Liver (tissue), 9 donors: ENCODE data around the gene KIF26B. TPM values are rescaled to one million over a fixed set of nuclear protein-coding genes. Genes with fewer than 3 reads are reported as not detected.

Experiments used
- DNase-seq: peaks from one replicate; pipeline ENCODE4 v3.0.0-alpha.2; 2017; ENCODE audit warnings: low spot score
- H3K27ac ChIP-seq, 2 donors: one replicate each; pipeline ENCODE4 v1.7.0; 2013; ENCODE audit warnings: inconsistent platforms in 2 of 2, low read length in 2 of 2, control low read depth in 1 of 2, low read depth in 1 of 2, mild to moderate bottlenecking in 1 of 2
- H3K27me3 ChIP-seq, 4 donors: one replicate each; pipeline versions ENCODE4 v1.6.1 to v1.7.0; 2013; ENCODE audit warnings: low read length in 3 of 4, inconsistent platforms in 1 of 4, mild to moderate bottlenecking in 1 of 4, moderate library complexity in 1 of 4; ENCODE audit not compliant: control insufficient read depth in 4 of 4, insufficient read depth in 4 of 4
- H3K36me3 ChIP-seq, 4 donors: one replicate each; pipeline versions ENCODE4 v1.6.1 to v1.7.0; 2013; ENCODE audit warnings: low read length in 3 of 4, mild to moderate bottlenecking in 3 of 4, low read depth in 1 of 4, moderate library complexity in 1 of 4; ENCODE audit not compliant: control insufficient read depth in 4 of 4, insufficient read depth in 3 of 4
- H3K4me1 ChIP-seq, 4 donors: one replicate each; pipeline versions ENCODE4 v1.6.1 to v1.7.0; 2013; ENCODE audit warnings: low read length in 3 of 4, mild to moderate bottlenecking in 3 of 4, moderate library complexity in 1 of 4; ENCODE audit not compliant: control insufficient read depth in 4 of 4, insufficient read depth in 4 of 4
- H3K4me3 ChIP-seq, 3 donors: one replicate each; pipeline versions ENCODE4 v1.6.1 to v1.7.0; 2013; ENCODE audit warnings: low read length in 3 of 3, control low read depth in 1 of 3, low read depth in 1 of 3, mild to moderate bottlenecking in 1 of 3
- H3K9ac ChIP-seq, 2 donors: one replicate each; pipeline ENCODE4 v1.7.0; 2013; ENCODE audit warnings: low read length in 2 of 2, mild to moderate bottlenecking in 2 of 2, moderate library complexity in 2 of 2, control low read depth in 1 of 2, low read depth in 1 of 2
- H3K9me3 ChIP-seq, 4 donors: one replicate each; pipeline versions ENCODE4 v1.6.1 to v1.7.0; 2013; ENCODE audit warnings: low read length in 3 of 4; ENCODE audit not compliant: control insufficient read depth in 4 of 4
- EGR1 ChIP-seq, 2 donors: IDR thresholded peaks; 2 replicates each; pipeline ENCODE4 v1.6.1; 2016 to 2018; ENCODE audit warnings: antibody characterized with exemption in 2 of 2, low read depth in 2 of 2
- FOXA1 ChIP-seq: IDR thresholded peaks from 2 replicates; pipeline ENCODE4 v1.6.1; 2016; ENCODE audit warnings: antibody characterized with exemption
- FOXA2 ChIP-seq: IDR thresholded peaks from 2 replicates; pipeline ENCODE4 v1.6.1; 2016; ENCODE audit warnings: antibody characterized with exemption
- GABPA ChIP-seq, 2 donors: IDR thresholded peaks in 1 of 2; conservative IDR thresholded peaks in 1 of 2; 2 replicates each; pipeline ENCODE4 v1.6.1; 2016; ENCODE audit warnings: antibody characterized with exemption in 2 of 2, mild to moderate bottlenecking in 1 of 2, moderate library complexity in 1 of 2
- HNF4A ChIP-seq, 2 donors: conservative IDR thresholded peaks; 2 replicates each; pipeline ENCODE4 v1.6.1; 2016; ENCODE audit warnings: antibody characterized with exemption in 2 of 2, mild to moderate bottlenecking in 2 of 2
- HNF4G ChIP-seq: IDR thresholded peaks from 2 replicates; pipeline ENCODE4 v1.6.1; 2016; ENCODE audit warnings: antibody characterized with exemption
- JUND ChIP-seq, 2 donors: IDR thresholded peaks; 2 replicates each; pipeline ENCODE4 v1.6.1; 2016; ENCODE audit warnings: antibody characterized with exemption in 2 of 2
- RAD21 ChIP-seq, 2 donors: IDR thresholded peaks; 2 replicates each; pipeline ENCODE4 v1.6.1; 2016; ENCODE audit warnings: antibody characterized with exemption in 2 of 2, mild to moderate bottlenecking in 2 of 2
- RXRA ChIP-seq, 2 donors: IDR thresholded peaks; 2 replicates each; pipeline ENCODE4 v1.6.1; 2017 to 2018; ENCODE audit warnings: antibody characterized with exemption in 2 of 2, mild to moderate bottlenecking in 1 of 2
- SP1 ChIP-seq: IDR thresholded peaks from 2 replicates; pipeline ENCODE4 v1.6.1; 2018; ENCODE audit warnings: antibody characterized with exemption, mild to moderate bottlenecking
- YY1 ChIP-seq: IDR thresholded peaks from 2 replicates; pipeline ENCODE4 v1.6.1; 2016; ENCODE audit warnings: antibody characterized with exemption, mild to moderate bottlenecking
- WGBS: extraction: QIAGEN DNeasy Blood & Tissue Kit; methylation state at CpG from one replicate; pipeline ENCODE4 v1.1.7; 2013; 5-methylcytosine and 5-hydroxymethylcytosine counted together
- polyA plus RNA-seq, 2 donors: library from polyadenylated mRNA; stranded (reverse) in 1 of 2; unstranded in 1 of 2; fragments of 200-250 nt in 1 of 2; fragments of >200 nt in 1 of 2; fragmentation: Nextera tagmentation in 1 of 2; extraction: Ambion mirVana in 1 of 2; gene quantifications; one replicate each; pipeline versions ENCODE4 v1.2.1 to v1.2.3, GENCODE V29; 2013 to 2015
- total RNA-seq, 2 donors: library from RNA; depleted of rRNA; stranded (reverse); fragments of >200 nt; gene quantifications; one replicate each; pipeline ENCODE4 v1.2.3, GENCODE V29; 2014
- TF ChIP-seq, protein P1 (sequence below): IDR thresholded peaks from 2 replicates; pipeline ENCODE4 v1.6.1; 2016; ENCODE audit warnings: antibody characterized with exemption
- TF ChIP-seq, protein P2 (sequence below): IDR thresholded peaks from 2 replicates; pipeline ENCODE4 v1.6.1; 2016; ENCODE audit warnings: antibody characterized with exemption
- TF ChIP-seq, protein P3 (sequence below): IDR thresholded peaks from 2 replicates; pipeline ENCODE4 v1.6.1; 2016; ENCODE audit warnings: antibody characterized with exemption
- TF ChIP-seq, protein P4 (sequence below): IDR thresholded peaks from 2 replicates; pipeline ENCODE4 v1.6.1; 2016; ENCODE audit warnings: antibody characterized with exemption, mild to moderate bottlenecking
- donor health status: healthy.
- donor health status: healthy.
- donor health status: healthy.
- donor health status: healthy.
- donor health status: healthy.

Gene KIF26B
- total and polyA plus RNA-seq, 4 donors = 0.10 to 1.7 (median 0.34) TPM

DNA sequence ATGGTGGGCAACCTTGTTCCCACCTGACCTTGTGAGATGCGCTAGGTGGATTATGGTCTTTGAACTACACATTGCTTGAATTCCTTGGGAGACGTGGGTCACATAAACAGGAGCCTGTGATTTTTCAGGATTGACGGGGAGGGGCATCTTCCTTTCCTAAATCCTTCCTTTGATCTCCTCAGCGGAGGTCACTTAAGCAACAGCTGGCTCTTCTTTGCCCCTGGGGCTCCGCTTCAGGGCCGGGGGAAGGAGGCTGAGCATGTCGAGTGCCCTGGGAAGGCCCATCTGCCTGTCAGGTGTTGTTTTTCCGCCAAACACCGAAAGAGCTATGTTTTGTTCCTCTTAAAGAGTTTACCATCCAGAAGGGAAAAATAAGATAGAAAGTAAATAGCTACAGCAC lies 40.6 kb downstream of the KIF26B start:
- Histone ChIP-seq H3K4me3 (no peak overlapping the region), H3K36me3 (no peaks in the 10 kb centered on the region), H3K9ac (no peak overlapping the region), H3K9me3 (no peaks in the 10 kb centered on the region), H3K27me3 (no peaks in the 10 kb centered on the region), H3K27ac (no peak overlapping the region), H3K4me1 (no peaks in the 10 kb centered on the region)
- no peak for DNase-seq
- TF ChIP-seq FOXA2 = no peak
- no peak for TF ChIP-seq HNF4G
- TF ChIP-seq, protein P1, sequence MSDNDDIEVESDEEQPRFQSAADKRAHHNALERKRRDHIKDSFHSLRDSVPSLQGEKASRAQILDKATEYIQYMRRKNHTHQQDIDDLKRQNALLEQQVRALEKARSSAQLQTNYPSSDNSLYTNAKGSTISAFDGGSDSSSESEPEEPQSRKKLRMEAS = no peak
- TF ChIP-seq YY1 = no peak
- TF ChIP-seq FOXA1 = no peak
- TF ChIP-seq, protein P2, sequence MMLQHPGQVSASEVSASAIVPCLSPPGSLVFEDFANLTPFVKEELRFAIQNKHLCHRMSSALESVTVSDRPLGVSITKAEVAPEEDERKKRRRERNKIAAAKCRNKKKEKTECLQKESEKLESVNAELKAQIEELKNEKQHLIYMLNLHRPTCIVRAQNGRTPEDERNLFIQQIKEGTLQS = no peak
- no peak for TF ChIP-seq SP1
- TF ChIP-seq HNF4A (conservative IDR thresholded peaks at IDR 0.05) = no peak
- TF ChIP-seq, protein P3, sequence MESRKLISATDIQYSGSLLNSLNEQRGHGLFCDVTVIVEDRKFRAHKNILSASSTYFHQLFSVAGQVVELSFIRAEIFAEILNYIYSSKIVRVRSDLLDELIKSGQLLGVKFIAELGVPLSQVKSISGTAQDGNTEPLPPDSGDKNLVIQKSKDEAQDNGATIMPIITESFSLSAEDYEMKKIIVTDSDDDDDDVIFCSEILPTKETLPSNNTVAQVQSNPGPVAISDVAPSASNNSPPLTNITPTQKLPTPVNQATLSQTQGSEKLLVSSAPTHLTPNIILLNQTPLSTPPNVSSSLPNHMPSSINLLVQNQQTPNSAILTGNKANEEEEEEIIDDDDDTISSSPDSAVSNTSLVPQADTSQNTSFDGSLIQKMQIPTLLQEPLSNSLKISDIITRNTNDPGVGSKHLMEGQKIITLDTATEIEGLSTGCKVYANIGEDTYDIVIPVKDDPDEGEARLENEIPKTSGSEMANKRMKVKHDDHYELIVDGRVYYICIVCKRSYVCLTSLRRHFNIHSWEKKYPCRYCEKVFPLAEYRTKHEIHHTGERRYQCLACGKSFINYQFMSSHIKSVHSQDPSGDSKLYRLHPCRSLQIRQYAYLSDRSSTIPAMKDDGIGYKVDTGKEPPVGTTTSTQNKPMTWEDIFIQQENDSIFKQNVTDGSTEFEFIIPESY = no peak
- no peak for TF ChIP-seq GABPA (IDR thresholded peaks at IDR 0.05 in 1 of 2, conservative IDR thresholded peaks at IDR 0.05 in 1 of 2)
- no peak for TF ChIP-seq JUND (IDR thresholded peaks at IDR 0.05)
- no peak for TF ChIP-seq RAD21 (IDR thresholded peaks at IDR 0.05)
- TF ChIP-seq EGR1 (IDR thresholded peaks at IDR 0.05; ENCODE audit: low read depth in 2 of 2) = no peak
- TF ChIP-seq, protein P4, sequence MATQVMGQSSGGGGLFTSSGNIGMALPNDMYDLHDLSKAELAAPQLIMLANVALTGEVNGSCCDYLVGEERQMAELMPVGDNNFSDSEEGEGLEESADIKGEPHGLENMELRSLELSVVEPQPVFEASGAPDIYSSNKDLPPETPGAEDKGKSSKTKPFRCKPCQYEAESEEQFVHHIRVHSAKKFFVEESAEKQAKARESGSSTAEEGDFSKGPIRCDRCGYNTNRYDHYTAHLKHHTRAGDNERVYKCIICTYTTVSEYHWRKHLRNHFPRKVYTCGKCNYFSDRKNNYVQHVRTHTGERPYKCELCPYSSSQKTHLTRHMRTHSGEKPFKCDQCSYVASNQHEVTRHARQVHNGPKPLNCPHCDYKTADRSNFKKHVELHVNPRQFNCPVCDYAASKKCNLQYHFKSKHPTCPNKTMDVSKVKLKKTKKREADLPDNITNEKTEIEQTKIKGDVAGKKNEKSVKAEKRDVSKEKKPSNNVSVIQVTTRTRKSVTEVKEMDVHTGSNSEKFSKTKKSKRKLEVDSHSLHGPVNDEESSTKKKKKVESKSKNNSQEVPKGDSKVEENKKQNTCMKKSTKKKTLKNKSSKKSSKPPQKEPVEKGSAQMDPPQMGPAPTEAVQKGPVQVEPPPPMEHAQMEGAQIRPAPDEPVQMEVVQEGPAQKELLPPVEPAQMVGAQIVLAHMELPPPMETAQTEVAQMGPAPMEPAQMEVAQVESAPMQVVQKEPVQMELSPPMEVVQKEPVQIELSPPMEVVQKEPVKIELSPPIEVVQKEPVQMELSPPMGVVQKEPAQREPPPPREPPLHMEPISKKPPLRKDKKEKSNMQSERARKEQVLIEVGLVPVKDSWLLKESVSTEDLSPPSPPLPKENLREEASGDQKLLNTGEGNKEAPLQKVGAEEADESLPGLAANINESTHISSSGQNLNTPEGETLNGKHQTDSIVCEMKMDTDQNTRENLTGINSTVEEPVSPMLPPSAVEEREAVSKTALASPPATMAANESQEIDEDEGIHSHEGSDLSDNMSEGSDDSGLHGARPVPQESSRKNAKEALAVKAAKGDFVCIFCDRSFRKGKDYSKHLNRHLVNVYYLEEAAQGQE = no peak
- WGBS = 91% methylated on average over 9 of the region's 9 CpGs

DNA sequence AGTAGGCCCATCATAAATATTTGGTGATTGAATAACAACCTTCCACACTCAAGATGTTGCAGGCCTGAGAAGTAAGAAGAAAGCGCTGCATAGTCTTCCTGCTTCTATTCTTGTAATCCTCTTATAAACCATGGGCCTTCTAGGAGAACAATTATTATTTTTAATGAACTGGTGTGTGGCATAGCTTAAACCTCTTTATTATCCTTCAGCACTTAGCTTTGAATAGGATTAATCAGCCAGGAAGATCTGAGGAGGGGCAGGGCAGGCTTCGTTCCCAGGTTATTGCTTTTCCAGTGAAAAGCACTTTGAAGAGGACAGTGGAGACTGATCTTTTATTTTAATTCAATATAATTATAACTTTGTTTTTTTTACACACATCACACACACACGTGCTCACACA lies 42.3 kb downstream of the KIF26B start:
- H3K9ac ChIP-seq = no peak overlapping the region
- 78% methylated on average over 3 of the region's 3 CpGs for WGBS

More for the DNA sequence above, 42.3 kb downstream of the KIF26B start:
- DNase-seq = no peak
- no peaks in the 10 kb centered on the region for H3K9me3 ChIP-seq
- no peak overlapping the region for H3K27ac ChIP-seq
- no peaks in the 10 kb centered on the region for H3K36me3 ChIP-seq
- H3K4me3 ChIP-seq = no peak overlapping the region
- no peak for TF ChIP-seq HNF4A (conservative IDR thresholded peaks at IDR 0.05)
- no peak for TF ChIP-seq SP1
- no peak for TF ChIP-seq RXRA (IDR thresholded peaks at IDR 0.05)
- no peak for TF ChIP-seq GABPA (IDR thresholded peaks at IDR 0.05 in 1 of 2, conservative IDR thresholded peaks at IDR 0.05 in 1 of 2)
- TF ChIP-seq, protein P4 = no peak
- no peak for TF ChIP-seq HNF4G
- no peaks in the 10 kb centered on the region for H3K27me3 ChIP-seq
- no peaks in the 10 kb centered on the region for H3K4me1 ChIP-seq
